H1 (cell line): Measurements from ENCODE around the gene CAPG. TPM values are rescaled to one million over a fixed set of nuclear protein-coding genes. Genes with fewer than 3 reads are reported as not detected.

Experiments
- CTCF ChIA-PET: fragments of 300-600 bp; sonication (Branson Sonifier 250); formaldehyde crosslinking; loops from one replicate; lab custom pipeline; 2021; ENCODE audit not compliant: partially characterized antibody; lab: Charles Lee
- POLR2A ChIA-PET: fragments of 300-600 bp; sonication (Branson Sonifier 250); formaldehyde crosslinking; loops from one replicate; lab custom pipeline; 2021; ENCODE audit warnings: inconsistent platforms; ENCODE audit not compliant: partially characterized antibody; lab: Charles Lee
- DNase-seq, 2 experiments: peaks; one replicate each; pipeline versions ENCODE4 v3.0.0 to v3.0.0-alpha.2; 2010 to 2022; ENCODE audit warnings: low spot score in 2 of 2, low read depth in 1 of 2, mixed read lengths in 1 of 2
- FAIRE-seq: peaks from 2 replicates; lab custom pipeline; 2011; peaks lifted over from hg19 to GRCh38; lab: Jason Lieb, UNC
- H2AFZ ChIP-seq: 2 replicates; pipeline ENCODE4 v1.8.1; 2012; ENCODE audit warnings: low read length, inconsistent platforms
- H2AK5ac ChIP-seq: 2 replicates; pipeline ENCODE4 v1.6.1; 2013; ENCODE audit warnings: low read depth, low read length
- H2BK120ac ChIP-seq: replicated peaks from 2 replicates; pipeline ENCODE3; 2013; ENCODE audit warnings: low read depth, low read length, inconsistent platforms
- H2BK12ac ChIP-seq: 2 replicates; pipeline ENCODE4 v1.6.1; 2013; ENCODE audit warnings: low read depth, low read length
- H2BK15ac ChIP-seq: 2 replicates; pipeline ENCODE4 v1.6.1; 2013; ENCODE audit warnings: low read length
- H2BK20ac ChIP-seq: 2 replicates; pipeline ENCODE4 v1.6.1; 2013; ENCODE audit warnings: low read length
- H2BK5ac ChIP-seq: 2 replicates; pipeline ENCODE4 v1.6.1; 2013; ENCODE audit warnings: low read depth, low read length
- H3K14ac ChIP-seq: 2 replicates; pipeline ENCODE4 v1.6.1; 2013; ENCODE audit warnings: inconsistent platforms; ENCODE audit not compliant: insufficient read length
- H3K18ac ChIP-seq: 2 replicates; pipeline ENCODE4 v1.6.1; 2013; ENCODE audit warnings: low read length; ENCODE audit errors: extremely low read depth
- H3K23ac ChIP-seq: 2 replicates; pipeline ENCODE4 v1.6.1; 2013; ENCODE audit warnings: inconsistent platforms; ENCODE audit not compliant: insufficient read length
- H3K23me2 ChIP-seq: 2 replicates; pipeline ENCODE4 v1.6.1; 2013; ENCODE audit warnings: low read depth, low read length
- H3K27ac ChIP-seq: 2 replicates; pipeline ENCODE4 v1.6.1; 2011; ENCODE audit warnings: low read depth, low read length, inconsistent platforms
- H3K27me3 ChIP-seq, 4 experiments: replicated peaks in 1 of 4; 1 replicate in 1 of 4; 2 replicates in 3 of 4; pipeline versions ENCODE4 v1.6.1 to v1.8.1; 2011 to 2013; ENCODE audit warnings: low read length in 3 of 4, mild to moderate bottlenecking in 3 of 4, inconsistent platforms in 2 of 4, mixed read lengths in 2 of 4, moderate library complexity in 1 of 4; ENCODE audit not compliant: control insufficient read depth in 3 of 4, insufficient read depth in 3 of 4; ENCODE audit errors: extremely low read depth in 1 of 4
- H3K36me3 ChIP-seq, 4 experiments: 2 replicates each; pipeline versions ENCODE4 v1.6.1 to v1.8.1; 2011 to 2013; ENCODE audit warnings: mild to moderate bottlenecking in 4 of 4, low read length in 3 of 4, moderate library complexity in 2 of 4, control low read depth in 1 of 4, inconsistent platforms in 1 of 4; ENCODE audit not compliant: insufficient read depth in 4 of 4, control insufficient read depth in 2 of 4
- H3K4ac ChIP-seq: replicated peaks from 2 replicates; pipeline ENCODE3; 2013; ENCODE audit warnings: low read length, low read depth, mixed read lengths, inconsistent platforms; ENCODE audit not compliant: insufficient read length
- H3K4me1 ChIP-seq, 4 experiments: replicated peaks in 1 of 4; 1 replicate in 1 of 4; 2 replicates in 3 of 4; pipeline versions ENCODE4 v1.6.1 to v1.8.1; 2011 to 2013; ENCODE audit warnings: low read length in 3 of 4, inconsistent platforms in 2 of 4, mixed read lengths in 1 of 4; ENCODE audit not compliant: insufficient read depth in 4 of 4, control insufficient read depth in 3 of 4
- H3K4me2 ChIP-seq, 2 experiments: 2 replicates each; pipeline versions ENCODE4 v1.6.1 to v1.8.1; 2011 to 2013; ENCODE audit warnings: low read depth in 2 of 2, low read length in 2 of 2, control low read depth in 1 of 2, inconsistent platforms in 1 of 2, mild to moderate bottlenecking in 1 of 2; ENCODE audit not compliant: insufficient read depth in 1 of 2
- H3K4me3 ChIP-seq, 4 experiments: fragments of 200-600, 300-600 bp in 1 of 4; sonication (generic), shearing (Covaris generic), sonication (Bioruptor Twin) in 1 of 4; 2 replicates each; pipeline versions ENCODE4 v1.5.1 to v1.8.1; 2011 to 2016; ENCODE audit warnings: low read length in 4 of 4, low read depth in 3 of 4, control low read depth in 2 of 4, inconsistent platforms in 2 of 4, mild to moderate bottlenecking in 2 of 4, mixed read lengths in 1 of 4, moderate library complexity in 1 of 4; ENCODE audit not compliant: insufficient read depth in 2 of 4; ENCODE audit errors: extremely low read depth in 1 of 4
- H3K56ac ChIP-seq: replicated peaks from 2 replicates; pipeline ENCODE3; 2013; ENCODE audit warnings: low read depth, mild to moderate bottlenecking, mixed read lengths, low read length, inconsistent platforms; ENCODE audit not compliant: insufficient read length
- H3K79me1 ChIP-seq: 2 replicates; pipeline ENCODE4 v1.6.1; 2013; ENCODE audit warnings: low read depth, low read length, control low read depth
- H3K79me2 ChIP-seq, 2 experiments: 2 replicates each; pipeline versions ENCODE4 v1.6.1 to v1.8.1; 2012 to 2013; ENCODE audit warnings: low read length in 2 of 2, mild to moderate bottlenecking in 2 of 2, inconsistent platforms in 1 of 2; ENCODE audit not compliant: insufficient read depth in 2 of 2, control insufficient read depth in 1 of 2
- H3K9ac ChIP-seq, 4 experiments: replicated peaks in 1 of 4; 1 replicate in 1 of 4; 2 replicates in 3 of 4; pipeline versions ENCODE4 v1.6.1 to v1.8.1; 2011 to 2013; ENCODE audit warnings: low read depth in 3 of 4, low read length in 3 of 4, control low read depth in 2 of 4, mild to moderate bottlenecking in 2 of 4, moderate library complexity in 2 of 4, inconsistent platforms in 1 of 4; ENCODE audit errors: extremely low read depth in 1 of 4
- H3K9me3 ChIP-seq, 2 experiments: 2 replicates each; pipeline versions ENCODE4 v1.6.1 to v1.8.1; 2012 to 2013; ENCODE audit warnings: mild to moderate bottlenecking in 2 of 2, moderate library complexity in 2 of 2, control low read depth in 1 of 2, inconsistent platforms in 1 of 2, low read depth in 1 of 2, low read length in 1 of 2, mixed read lengths in 1 of 2; ENCODE audit not compliant: insufficient read depth in 2 of 2
- H4K20me1 ChIP-seq, 2 experiments: replicated peaks in 1 of 2; 2 replicates each; pipeline versions ENCODE3 to v1.8.1; 2011 to 2013; ENCODE audit warnings: inconsistent platforms in 2 of 2, low read length in 2 of 2, mild to moderate bottlenecking in 1 of 2; ENCODE audit not compliant: insufficient read depth in 2 of 2, control insufficient read depth in 1 of 2
- H4K5ac ChIP-seq: 2 replicates; pipeline ENCODE4 v1.6.1; 2013; ENCODE audit warnings: low read length, low read depth, mixed read lengths, inconsistent platforms; ENCODE audit not compliant: insufficient read length
- H4K8ac ChIP-seq: 2 replicates; pipeline ENCODE4 v1.8.0; 2013; ENCODE audit warnings: mild to moderate bottlenecking, moderate library complexity, low read length, inconsistent platforms; ENCODE audit not compliant: insufficient read depth; ENCODE audit errors: extremely low read depth
- H4K91ac ChIP-seq: replicated peaks from 2 replicates; pipeline ENCODE3; 2013; ENCODE audit warnings: low read length, mixed read lengths, inconsistent platforms; ENCODE audit not compliant: insufficient read length
- BACH1 ChIP-seq: IDR thresholded peaks from 2 replicates; pipeline ENCODE4 v1.6.1; 2012; ENCODE audit warnings: low read length, improper control_type of control experiment
- CTCF ChIP-seq, 3 experiments: IDR thresholded peaks; 1 replicate in 2 of 3; 2 replicates in 1 of 3; pipeline versions ENCODE4 v1.5.1 to v1.6.1; 2011; ENCODE audit warnings: low read length in 3 of 3, mild to moderate bottlenecking in 3 of 3, inconsistent platforms in 2 of 3, low read depth in 1 of 3, moderate library complexity in 1 of 3; ENCODE audit not compliant: insufficient read depth in 1 of 3; ENCODE audit errors: control extremely low read depth in 1 of 3
- HDAC6 ChIP-seq: IDR thresholded peaks from one replicate; pipeline ENCODE4 v1.7.1; 2012; ENCODE audit warnings: low read depth, mild to moderate bottlenecking, inconsistent platforms, low read length, moderate library complexity
- KDM1A ChIP-seq: fragments of 200-600, 300-600 bp; sonication (generic); IDR thresholded peaks from 2 replicates; pipeline ENCODE4 v1.7.1; 2016; ENCODE audit warnings: mild to moderate bottlenecking, low read length, borderline replicate concordance
- KDM4A ChIP-seq: IDR thresholded peaks from one replicate; pipeline ENCODE4 v1.7.1; 2012; ENCODE audit warnings: low read depth, mild to moderate bottlenecking, moderate library complexity, low read length, inconsistent platforms; ENCODE audit not compliant: severe bottlenecking
- KDM5A ChIP-seq: fragments of 200-600 bp; IDR thresholded peaks from 2 replicates; pipeline ENCODE4 v1.7.1; 2012; ENCODE audit warnings: mild to moderate bottlenecking, low read length, inconsistent platforms, mixed read lengths
- MAFK ChIP-seq: IDR thresholded peaks from 2 replicates; pipeline ENCODE4 v1.6.1; 2012; ENCODE audit warnings: low read depth, mild to moderate bottlenecking, improper control_type of control experiment, low read length
- RBBP5 ChIP-seq: IDR thresholded peaks from 2 replicates; pipeline ENCODE4 v1.7.1; 2012; ENCODE audit warnings: low read depth, mild to moderate bottlenecking, inconsistent platforms, low read length, moderate library complexity, borderline replicate concordance
- SIN3A ChIP-seq, 2 experiments: IDR thresholded peaks in 1 of 2; conservative IDR thresholded peaks in 1 of 2; 2 replicates each; pipeline ENCODE4 v1.6.1; 2011 to 2012; ENCODE audit warnings: low read length in 2 of 2, improper control_type of control experiment in 1 of 2, low read depth in 1 of 2, mild to moderate bottlenecking in 1 of 2
- SRF ChIP-seq: IDR thresholded peaks from 2 replicates; pipeline ENCODE4 v1.6.1; 2011; ENCODE audit warnings: mild to moderate bottlenecking, low read depth, low read length, moderate library complexity
- TAF1 ChIP-seq: IDR thresholded peaks from 2 replicates; pipeline ENCODE4 v1.6.1; 2011; ENCODE audit warnings: mild to moderate bottlenecking, low read depth, low read length
- WGBS, 2 experiments: shearing (Covaris generic) in 1 of 2; methylation state at CpG; one replicate each; pipeline versions ENCODE4 v1.1.6 to v1.1.7; 2013 to 2015; ENCODE audit warnings: low lambda C conversion rate in 2 of 2, mixed read lengths in 2 of 2, inconsistent platforms in 1 of 2, low coverage in 1 of 2, missing lambda C conversion rate in 1 of 2; ENCODE audit not compliant: insufficient replicate concordance in 2 of 2, insufficient coverage in 1 of 2, insufficient read length in 1 of 2; ENCODE audit errors: extremely low coverage in 1 of 2, missing lambda C conversion rate in 1 of 2; 5-methylcytosine and 5-hydroxymethylcytosine counted together
- polyA plus RNA-seq, 7 experiments: library from polyadenylated mRNA; depleted of rRNA in 3 of 7; stranded (reverse) in 5 of 7; unstranded in 2 of 7; fragments of >200 nt in 5 of 7; fragments of 200-250 nt in 2 of 7; gene quantifications; 1 replicate in 5 of 7; 2 replicates in 1 of 7; 4 replicates in 1 of 7; pipeline versions ENCODE4 v1.2.1 to v1.2.3, GENCODE V29; 2011 to 2013; ENCODE audit warnings: missing spikeins in 2 of 7, mixed read lengths in 2 of 7
- total RNA-seq: library from RNA; stranded (reverse); fragmentation: NEBNext Ultra II Directional; extraction: Animal tissue kit (Norgen Biotek cat#: 25700); gene quantifications from 2 replicates; pipeline ENCODE4 v1.2.1, GENCODE V29; 2021

The CAPG gene
- total and polyA plus RNA-seq, 2 of the 8 experiments (the other 6 are each of a cell fraction or from before 2014, with no cell fraction given) = 80.5 to 89.0 TPM

GRCh38 chr2:85411405-85411748, 1.2 kb upstream of the CAPG start:
- no peak overlapping the region; a peak in 1 of 7 replicates for H3K9ac ChIP-seq
- WGBS, 2 experiments = 97% methylated on average over 5 of the region's 5 CpGs; no CpG with 5 or more reads in 1 of the 2 experiments
- DNase-seq (no peak), FAIRE-seq (no peak)
- no peak overlapping the region for H4K5ac ChIP-seq
- H2AFZ ChIP-seq = no peak overlapping the region
- POLR2A ChIA-PET = interaction anchor here (1.0 to 55.3 kb wide), 3 partner anchors 18 to 136 kb away, joined by 3 to 1889 read pairs (median 4); partner anchors contain the start of genes GGCX and MAT2A
- H3K23me2 ChIP-seq = peaks cover 8% of the 10 kb centered on the region; the same call in 1 of the 2 replicates
- H3K9me3 ChIP-seq = no peaks in the 10 kb centered on the region
- no peak overlapping the region for H3K56ac ChIP-seq
- H4K20me1 ChIP-seq = no peaks in the 10 kb centered on the region
- H2AK5ac ChIP-seq = 0 out of 2 replicates have a peak overlapping the region, but pooled peaks have one; percentile 40
- H4K8ac ChIP-seq = no peak overlapping the region
- H3K27ac ChIP-seq = no peak overlapping the region
- H4K91ac ChIP-seq = peak overlapping the region; percentile 3
- peaks cover 5% of the 10 kb centered on the region for H3K79me1 ChIP-seq
- CTCF ChIA-PET = interaction anchor here (0.7 kb wide), 1 partner anchor 141 kb away, joined by 3 read pairs; no protein-coding TSS in a partner anchor
- H2BK20ac ChIP-seq = no peak overlapping the region
- H2BK5ac ChIP-seq = peak overlapping the region; percentile 27; the same call in 1 of the 2 replicates
- no peak overlapping the region for H3K4me3 ChIP-seq
- 0 out of 2 replicates have a peak overlapping the region, but pooled peaks have one; percentile 81 for H2BK15ac ChIP-seq
- no peaks in the 10 kb centered on the region for H3K36me3 ChIP-seq
- peak overlapping the region; percentile 80; the same call in 1 of the 2 replicates for H2BK12ac ChIP-seq
- TF ChIP-seq SIN3A (conservative IDR thresholded peaks at IDR 0.05 in 1 of 2, IDR thresholded peaks at IDR 0.05 in 1 of 2; ENCODE audit: low read depth in 1 of 2, low read length in 2 of 2) (no peak), MAFK (no peak), SRF (no peak), BACH1 (no peak), TAF1 (no peak), RBBP5 (no peak), KDM1A (no peak), CTCF (IDR thresholded peaks at IDR 0.05; ENCODE audit: control extremely low read depth in 1 of 3, insufficient read depth in 1 of 3, low read depth in 1 of 3, low read length in 3 of 3) (no peak), KDM4A (no peak), KDM5A (no peak), HDAC6 (no peak)
- H3K79me2 ChIP-seq = no peaks in the 10 kb centered on the region
- H3K14ac ChIP-seq = no peak overlapping the region
- H2BK120ac ChIP-seq = peak overlapping the region; percentile 10
- no peak overlapping the region for H3K23ac ChIP-seq
- no peak overlapping the region for H3K18ac ChIP-seq
- no peak overlapping the region for H3K4ac ChIP-seq
- peaks cover 0 to 3% (median 1%) of the 10 kb centered on the region in 4 experiments; a peak in 1 of 7 replicates for H3K27me3 ChIP-seq
- H3K4me1 ChIP-seq = peaks cover 5 to 19% (median 14%) of the 10 kb centered on the region in 4 experiments
- H3K4me2 ChIP-seq = no peak overlapping the region
